SIG-M5 treated with dmso at 0.1 percent for 504 hours (cell line): Measurements from ENCODE around the gene ARRB1.
"Not testable (repeated sequence)": the region's sequence is repeated elsewhere in the genome, so short reads cannot be mapped to it uniquely, and the experiment has no call there.

Experiments used
- DNase-seq: peaks from one replicate; lab custom pipeline; 2025; ENCODE audit not compliant: unreplicated experiment; lab: John Stamatoyannopoulos, UW

Gene ARRB1

GRCh38 chr11:75351541-75351790, at the start of gene ARRB1:
TSS of gene ARRB1 (minus strand) at chr11:75351661. CDS start at chr11:75351607, 54 bp downstream.
- no peak for DNase-seq

- peak; percentile 52 for DNase-seq
These were observed 48.8 kb upstream of the ARRB1 start for GRCh38 chr11:75400146-75400865.

GRCh38 chr11:75399344-75400145, 48.1 kb upstream of the ARRB1 start, which contains the start of gene RPS3:
TSS of gene RPS3 (plus strand) at chr11:75399518. CDS start at chr11:75399548, 30 bp downstream.
- peak; percentile 93 for DNase-seq

GRCh38 chr11:75398906-75399305, 47.4 kb upstream of the ARRB1 start:
- DNase-seq, result no peak

GRCh38 chr11:75394085-75394840, 42.8 kb upstream of the ARRB1 start:
- no peak for DNase-seq

GRCh38 chr11:75389925-75390324, 38.5 kb upstream of the ARRB1 start:
- no peak for DNase-seq

- no peak for DNase-seq
These were observed 37.8 kb upstream of the ARRB1 start for GRCh38 chr11:75389276-75389605.

- peak; percentile 73 for DNase-seq
These were observed 37.2 kb upstream of the ARRB1 start for GRCh38 chr11:75388386-75389275.

GRCh38 chr11:75387736-75388294, 36.4 kb upstream of the ARRB1 start:
- DNase-seq, result no peak

GRCh38 chr11:75386942-75387630, 35.6 kb upstream of the ARRB1 start:
- DNase-seq, result peak; percentile 29

GRCh38 chr11:75384438-75385080, 33.1 kb upstream of the ARRB1 start:
- peak; percentile 65 for DNase-seq

- no peak for DNase-seq
These were observed 31.8 kb upstream of the ARRB1 start for GRCh38 chr11:75383246-75383645.

GRCh38 chr11:75380716-75381420, 29.4 kb upstream of the ARRB1 start:
- DNase-seq, result peak; percentile 46

- DNase-seq, result no peak
These were observed 28.8 kb upstream of the ARRB1 start for GRCh38 chr11:75380245-75380644.

GRCh38 chr11:75378776-75379175, 27.3 kb upstream of the ARRB1 start:
- DNase-seq, result not testable (repeated sequence)

- DNase-seq, result no peak
These were observed 24.7 kb upstream of the ARRB1 start for GRCh38 chr11:75376175-75376574.

GRCh38 chr11:75375626-75376025, 24.2 kb upstream of the ARRB1 start:
- no peak for DNase-seq

- DNase-seq, result no peak
These were observed 23.2 kb upstream of the ARRB1 start for GRCh38 chr11:75374646-75375045.

- DNase-seq, result no peak
These were observed 21.7 kb upstream of the ARRB1 start for GRCh38 chr11:75373201-75373600.
